GM23338 (cell line): Measurements from ENCODE around the gene PIAS1. TPM values are rescaled to one million over a fixed set of nuclear protein-coding genes. Genes with fewer than 3 reads are reported as not detected.

Source experiments
- ATAC-seq: fragments of 200-7000 bp; cut with Tn5 transposase; 3 replicates; pipeline ENCODE4 v1.9.1; 2020
- DNase-seq: peaks from one replicate; pipeline ENCODE4 v3.0.0-alpha.2; 2015; ENCODE audit warnings: low spot score
- H2AFZ ChIP-seq: fragments of 200-600 bp; sonication (generic); 2 replicates; pipeline ENCODE4 v1.8.0; 2016; ENCODE audit warnings: antibody characterized with exemption, mild to moderate bottlenecking, moderate library complexity
- H3F3A ChIP-seq: fragments of 200-600 bp; sonication (generic); replicated peaks from 2 replicates; pipeline ENCODE4 v1.8.0; 2017; ENCODE audit warnings: antibody characterized with exemption, mixed run types, low read depth
- H3K27ac ChIP-seq: fragments of 200-600 bp; sonication (generic); 2 replicates; pipeline ENCODE4 v1.6.1; 2016; ENCODE audit warnings: low read depth
- H3K27me3 ChIP-seq: fragments of 200-600 bp; sonication (generic); 2 replicates; pipeline ENCODE4 v1.8.0; 2016; ENCODE audit warnings: mild to moderate bottlenecking, mixed run types, moderate library complexity; ENCODE audit not compliant: insufficient read depth
- H3K36me3 ChIP-seq: fragments of 200-600 bp; sonication (generic); 2 replicates; pipeline ENCODE4 v1.8.0; 2016; ENCODE audit warnings: mild to moderate bottlenecking; ENCODE audit not compliant: insufficient read depth
- H3K4me1 ChIP-seq: fragments of 200-600 bp; sonication (generic); 2 replicates; pipeline ENCODE4 v1.8.0; 2016; ENCODE audit warnings: mild to moderate bottlenecking, moderate library complexity; ENCODE audit not compliant: insufficient read depth
- H3K4me2 ChIP-seq: fragments of 200-600 bp; sonication (generic); 2 replicates; pipeline ENCODE4 v1.7.1; 2017; ENCODE audit warnings: mixed run types
- H3K4me3 ChIP-seq: fragments of 200-600 bp; sonication (generic); 2 replicates; pipeline ENCODE4 v1.6.1; 2016; ENCODE audit warnings: mixed run types
- H3K79me2 ChIP-seq: fragments of 200-600 bp; sonication (generic); replicated peaks from 2 replicates; pipeline ENCODE4 v1.8.0; 2017; ENCODE audit warnings: mild to moderate bottlenecking; ENCODE audit not compliant: insufficient read depth
- H3K9me2 ChIP-seq: fragments of 200-600 bp; sonication (generic); 2 replicates; pipeline ENCODE4 v1.8.0; 2017; ENCODE audit not compliant: insufficient read depth
- H4K20me1 ChIP-seq: fragments of 200-600 bp; sonication (generic); replicated peaks from 2 replicates; pipeline ENCODE4 v1.8.0; 2017; ENCODE audit warnings: mild to moderate bottlenecking; ENCODE audit not compliant: insufficient read depth
- H3K27ac Mint-ChIP-seq: 2 replicates; pipeline ENCODE4 v1.8.0; 2020; ENCODE audit warnings: inconsistent platforms, mild to moderate bottlenecking, moderate library complexity, mixed read lengths
- H3K27me3 Mint-ChIP-seq: 3 replicates; pipeline ENCODE4 v1.8.0; 2022; ENCODE audit warnings: low read depth, mild to moderate bottlenecking, moderate library complexity, mixed read lengths, inconsistent platforms; ENCODE audit not compliant: insufficient read depth, poor library complexity
- H3K36me3 Mint-ChIP-seq: 3 replicates; pipeline ENCODE4 v1.8.0; 2021; ENCODE audit warnings: low read depth, mild to moderate bottlenecking, inconsistent platforms, moderate library complexity, mixed read lengths
- H3K4me1 Mint-ChIP-seq: 3 replicates; pipeline ENCODE4 v1.8.0; 2020; ENCODE audit warnings: mild to moderate bottlenecking, inconsistent platforms, mixed read lengths
- H3K4me3 Mint-ChIP-seq: 3 replicates; pipeline ENCODE4 v1.8.0; 2021; ENCODE audit warnings: moderate library complexity, mild to moderate bottlenecking, inconsistent platforms, mixed read lengths
- H3K9me3 Mint-ChIP-seq: 3 replicates; pipeline ENCODE4 v1.8.0; 2020; ENCODE audit warnings: moderate library complexity, mild to moderate bottlenecking, inconsistent platforms, mixed read lengths
- CTCF ChIP-seq, 2 experiments: fragments of 200-600 bp in 1 of 2; sonication (generic) in 1 of 2; conservative IDR thresholded peaks; 2 replicates each; pipeline versions ENCODE4 v1.5.1 to v1.6.1; 2016 to 2017; ENCODE audit warnings: antibody characterized with exemption in 2 of 2, low read depth in 2 of 2, mild to moderate bottlenecking in 2 of 2, moderate library complexity in 1 of 2
- EZH2 ChIP-seq: fragments of 200-600 bp; sonication (generic); IDR thresholded peaks from one replicate; pipeline ENCODE4 v1.8.0; 2017; ENCODE audit warnings: antibody characterized with exemption, mild to moderate bottlenecking, low read depth; ENCODE audit not compliant: unreplicated experiment
- EZH2phosphoT487 ChIP-seq: fragments of 200-600 bp; sonication (generic); IDR thresholded peaks from one replicate; pipeline ENCODE4 v1.8.1; 2018; ENCODE audit warnings: antibody characterized with exemption; ENCODE audit not compliant: unreplicated experiment
- JUNB ChIP-seq: IDR thresholded peaks from one replicate; pipeline ENCODE4 v1.6.1; 2016; ENCODE audit warnings: antibody characterized with exemption; ENCODE audit not compliant: unreplicated experiment
- NANOG ChIP-seq: IDR thresholded peaks from 2 replicates; pipeline ENCODE4 v1.6.1; 2016; ENCODE audit warnings: antibody characterized with exemption, borderline replicate concordance
- POLR2AphosphoS5 ChIP-seq: IDR thresholded peaks from 2 replicates; pipeline ENCODE4 v1.6.1; 2016; ENCODE audit warnings: antibody characterized with exemption, low read depth
- REST ChIP-seq: IDR thresholded peaks from one replicate; pipeline ENCODE4 v1.6.1; 2018; ENCODE audit warnings: antibody characterized with exemption; ENCODE audit not compliant: unreplicated experiment
- ZNF331 ChIP-seq: fragments of 250-450 bp; sonication (Bioruptor Pico); IDR thresholded peaks from 2 replicates; pipeline ENCODE4 v1.5.0; 2020; ENCODE audit warnings: low read depth, mild to moderate bottlenecking, moderate library complexity
- polyA plus RNA-seq: library from polyadenylated mRNA; unstranded; fragments of >200 nt; fragmentation: Nextera tagmentation; extraction: Ambion mirVana; gene quantifications from 2 replicates; pipeline ENCODE4 v1.2.1, GENCODE V29; 2016
- total RNA-seq: library from RNA; depleted of rRNA; stranded (reverse); fragments of >200 nt; shearing (Covaris generic); gene quantifications from 2 replicates; pipeline ENCODE4 v1.2.3, GENCODE V29; 2014
- TF ChIP-seq, protein P1 (sequence below): fragments of 250-450 bp; sonication (Bioruptor Pico); IDR thresholded peaks from 2 replicates; pipeline ENCODE4 v1.5.0; 2020; ENCODE audit warnings: mild to moderate bottlenecking, moderate library complexity

The PIAS1 gene
- total and polyA plus RNA-seq, 2 experiments from 2014 or later, result 30.7 to 32.1 TPM

DNA sequence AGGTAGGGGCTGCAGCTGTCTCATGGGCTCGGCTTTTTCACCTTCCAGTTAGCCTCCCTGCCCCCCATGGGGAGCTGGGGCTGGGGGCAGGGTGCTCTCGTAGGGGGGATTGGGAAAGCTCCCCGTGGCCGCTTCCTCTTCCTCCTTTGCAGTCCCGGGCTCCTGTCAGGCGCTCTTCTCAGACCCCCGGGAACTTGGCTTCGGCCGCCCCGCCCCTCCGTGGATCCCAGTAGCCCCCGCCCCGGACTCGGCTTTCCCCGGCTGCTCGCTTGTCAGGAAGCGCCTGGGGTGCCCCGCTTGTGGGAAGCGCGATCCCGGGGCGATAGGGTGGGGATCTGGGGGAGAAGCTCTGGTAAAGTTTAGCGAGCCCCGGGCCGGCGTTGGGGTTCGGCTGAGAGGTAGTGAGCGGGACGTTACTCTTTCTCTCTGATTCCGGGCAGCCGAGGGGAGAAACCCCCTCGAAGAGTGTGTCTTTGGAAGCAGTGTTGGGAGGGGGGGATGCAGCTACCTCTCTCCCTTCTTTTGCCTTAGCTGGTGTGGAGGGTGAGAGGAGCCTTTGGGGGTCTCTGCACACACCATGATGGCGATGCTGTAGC, 611 bp downstream of the PIAS1 start:
- no peaks in the 10 kb centered on the region for H3K9me3 Mint-ChIP-seq
- H3K4me1 ChIP-seq, result peaks cover 45% of the 10 kb centered on the region
- H2AFZ ChIP-seq, result no peak overlapping the region; the same call in 1 of the 2 replicates
- DNase-seq, result peak; percentile 90
- H3K4me3 Mint-ChIP-seq, result peak overlapping the region; percentile 91
- H3K36me3 Mint-ChIP-seq, result no peaks in the 10 kb centered on the region
- H3K79me2 ChIP-seq, result peaks cover 48% of the 10 kb centered on the region
- peak; percentile 73 for ATAC-seq
- peaks cover 11% of the 10 kb centered on the region for H3K27me3 Mint-ChIP-seq
- TF ChIP-seq POLR2AphosphoS5 (no peak), JUNB (no peak), EZH2 (no peak)
- TF ChIP-seq, protein P1, sequence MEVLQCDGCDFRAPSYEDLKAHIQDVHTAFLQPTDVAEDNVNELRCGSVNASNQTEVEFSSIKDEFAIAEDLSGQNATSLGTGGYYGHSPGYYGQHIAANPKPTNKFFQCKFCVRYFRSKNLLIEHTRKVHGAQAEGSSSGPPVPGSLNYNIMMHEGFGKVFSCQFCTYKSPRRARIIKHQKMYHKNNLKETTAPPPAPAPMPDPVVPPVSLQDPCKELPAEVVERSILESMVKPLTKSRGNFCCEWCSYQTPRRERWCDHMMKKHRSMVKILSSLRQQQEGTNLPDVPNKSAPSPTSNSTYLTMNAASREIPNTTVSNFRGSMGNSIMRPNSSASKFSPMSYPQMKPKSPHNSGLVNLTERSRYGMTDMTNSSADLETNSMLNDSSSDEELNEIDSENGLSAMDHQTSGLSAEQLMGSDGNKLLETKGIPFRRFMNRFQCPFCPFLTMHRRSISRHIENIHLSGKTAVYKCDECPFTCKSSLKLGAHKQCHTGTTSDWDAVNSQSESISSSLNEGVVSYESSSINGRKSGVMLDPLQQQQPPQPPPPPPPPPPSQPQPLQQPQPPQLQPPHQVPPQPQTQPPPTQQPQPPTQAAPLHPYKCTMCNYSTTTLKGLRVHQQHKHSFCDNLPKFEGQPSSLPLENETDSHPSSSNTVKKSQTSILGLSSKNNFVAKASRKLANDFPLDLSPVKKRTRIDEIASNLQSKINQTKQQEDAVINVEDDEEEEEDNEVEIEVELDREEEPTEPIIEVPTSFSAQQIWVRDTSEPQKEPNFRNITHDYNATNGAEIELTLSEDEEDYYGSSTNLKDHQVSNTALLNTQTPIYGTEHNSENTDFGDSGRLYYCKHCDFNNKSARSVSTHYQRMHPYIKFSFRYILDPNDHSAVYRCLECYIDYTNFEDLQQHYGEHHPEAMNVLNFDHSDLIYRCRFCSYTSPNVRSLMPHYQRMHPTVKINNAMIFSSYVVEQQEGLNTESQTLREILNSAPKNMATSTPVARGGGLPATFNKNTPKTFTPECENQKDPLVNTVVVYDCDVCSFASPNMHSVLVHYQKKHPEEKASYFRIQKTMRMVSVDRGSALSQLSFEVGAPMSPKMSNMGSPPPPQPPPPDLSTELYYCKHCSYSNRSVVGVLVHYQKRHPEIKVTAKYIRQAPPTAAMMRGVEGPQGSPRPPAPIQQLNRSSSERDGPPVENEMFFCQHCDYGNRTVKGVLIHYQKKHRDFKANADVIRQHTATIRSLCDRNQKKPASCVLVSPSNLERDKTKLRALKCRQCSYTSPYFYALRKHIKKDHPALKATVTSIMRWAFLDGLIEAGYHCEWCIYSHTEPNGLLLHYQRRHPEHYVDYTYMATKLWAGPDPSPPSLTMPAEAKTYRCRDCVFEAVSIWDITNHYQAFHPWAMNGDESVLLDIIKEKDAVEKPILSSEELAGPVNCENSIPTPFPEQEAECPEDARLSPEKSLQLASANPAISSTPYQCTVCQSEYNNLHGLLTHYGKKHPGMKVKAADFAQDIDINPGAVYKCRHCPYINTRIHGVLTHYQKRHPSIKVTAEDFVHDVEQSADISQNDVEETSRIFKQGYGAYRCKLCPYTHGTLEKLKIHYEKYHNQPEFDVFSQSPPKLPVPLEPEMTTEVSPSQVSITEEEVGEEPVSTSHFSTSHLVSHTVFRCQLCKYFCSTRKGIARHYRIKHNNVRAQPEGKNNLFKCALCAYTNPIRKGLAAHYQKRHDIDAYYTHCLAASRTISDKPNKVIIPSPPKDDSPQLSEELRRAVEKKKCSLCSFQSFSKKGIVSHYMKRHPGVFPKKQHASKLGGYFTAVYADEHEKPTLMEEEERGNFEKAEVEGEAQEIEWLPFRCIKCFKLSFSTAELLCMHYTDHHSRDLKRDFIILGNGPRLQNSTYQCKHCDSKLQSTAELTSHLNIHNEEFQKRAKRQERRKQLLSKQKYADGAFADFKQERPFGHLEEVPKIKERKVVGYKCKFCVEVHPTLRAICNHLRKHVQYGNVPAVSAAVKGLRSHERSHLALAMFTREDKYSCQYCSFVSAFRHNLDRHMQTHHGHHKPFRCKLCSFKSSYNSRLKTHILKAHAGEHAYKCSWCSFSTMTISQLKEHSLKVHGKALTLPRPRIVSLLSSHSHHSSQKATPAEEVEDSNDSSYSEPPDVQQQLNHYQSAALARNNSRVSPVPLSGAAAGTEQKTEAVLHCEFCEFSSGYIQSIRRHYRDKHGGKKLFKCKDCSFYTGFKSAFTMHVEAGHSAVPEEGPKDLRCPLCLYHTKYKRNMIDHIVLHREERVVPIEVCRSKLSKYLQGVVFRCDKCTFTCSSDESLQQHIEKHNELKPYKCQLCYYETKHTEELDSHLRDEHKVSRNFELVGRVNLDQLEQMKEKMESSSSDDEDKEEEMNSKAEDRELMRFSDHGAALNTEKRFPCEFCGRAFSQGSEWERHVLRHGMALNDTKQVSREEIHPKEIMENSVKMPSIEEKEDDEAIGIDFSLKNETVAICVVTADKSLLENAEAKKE (CRISPR knock-in tag), result no peak
- H4K20me1 ChIP-seq, result peaks cover 21% of the 10 kb centered on the region
- H3K4me3 ChIP-seq, result peak overlapping the region; percentile 89
- peak overlapping the region; percentile 92 for H3K27ac ChIP-seq
- H3K9me2 ChIP-seq, result no peaks in the 10 kb centered on the region
- H3F3A ChIP-seq, result no peaks in the 10 kb centered on the region
- no peaks in the 10 kb centered on the region for H3K36me3 ChIP-seq
- peak overlapping the region; percentile 98 for H3K4me2 ChIP-seq
- peaks cover 46% of the 10 kb centered on the region for H3K4me1 Mint-ChIP-seq
- 0 out of 2 replicates have a peak overlapping the region, but pooled peaks have one; percentile 43 for H3K27ac Mint-ChIP-seq
- 0 out of 2 replicates have a peak, but pooled peaks cover 7% of the 10 kb centered on the region for H3K27me3 ChIP-seq

GRCh38 chr15:68055224-68055705, 1.1 kb downstream of the PIAS1 start:
- Mint-ChIP-seq H3K27ac (no peak overlapping the region), H3K9me3 (no peaks in the 10 kb centered on the region), H3K4me1 (peaks cover 46% of the 10 kb centered on the region), H3K27me3 (peaks cover 11% of the 10 kb centered on the region), H3K4me3 (peak overlapping the region; percentile 91), H3K36me3 (no peaks in the 10 kb centered on the region)
- Histone ChIP-seq H3F3A (no peaks in the 10 kb centered on the region), H3K4me3 (peak overlapping the region; percentile 89), H3K4me1 (peaks cover 41% of the 10 kb centered on the region), H3K27ac (0 out of 2 replicates have a peak overlapping the region, but pooled peaks have one; percentile 51), H4K20me1 (peaks cover 21% of the 10 kb centered on the region), H3K27me3 (0 out of 2 replicates have a peak, but pooled peaks cover 7% of the 10 kb centered on the region), H2AFZ (no peak overlapping the region), H3K9me2 (no peaks in the 10 kb centered on the region), H3K4me2 (peak overlapping the region; percentile 98), H3K36me3 (no peaks in the 10 kb centered on the region), H3K79me2 (peaks cover 54% of the 10 kb centered on the region)
- DNase-seq (peak; percentile 43), ATAC-seq (no peak)
- TF ChIP-seq REST, result no peak
- no peak for TF ChIP-seq NANOG
- no peak for TF ChIP-seq JUNB
- no peak for TF ChIP-seq POLR2AphosphoS5
- no peak for TF ChIP-seq ZNF331 (CRISPR knock-in tag)
- TF ChIP-seq EZH2phosphoT487, result no peak
- no peak for TF ChIP-seq CTCF (conservative IDR thresholded peaks at IDR 0.05; ENCODE audit: low read depth in 2 of 2)
- TF ChIP-seq EZH2, result no peak
